Measurements from ENCODE around the gene SDK1.

Gene SDK1

GRCh38 chr7:4067874-4068273, 766.8 kb downstream of the SDK1 start:
- no peak for DNase-seq

DNA sequence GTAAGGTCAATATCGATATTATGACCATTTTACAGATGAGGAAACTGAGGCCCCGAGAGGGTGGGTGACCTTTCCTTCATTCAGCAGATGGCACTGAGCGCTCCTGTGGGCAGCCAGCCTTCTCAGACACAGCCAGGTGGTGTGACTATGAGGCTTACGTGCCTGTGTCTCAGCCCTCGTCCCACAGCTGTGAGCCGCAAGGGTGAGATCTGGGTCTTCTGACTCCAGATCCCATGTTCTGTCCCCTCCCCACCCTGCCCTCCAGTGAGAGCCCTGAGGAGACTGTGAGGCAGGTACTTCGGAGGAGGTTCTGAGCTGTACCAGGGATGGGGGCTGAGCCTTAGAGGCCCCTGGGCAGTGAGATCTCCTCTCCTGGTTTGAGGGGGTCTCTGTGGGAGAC, 767.2 kb downstream of the SDK1 start:
- no peak for DNase-seq

- no peak for DNase-seq
These were observed 768.4 kb downstream of the SDK1 start for GRCh38 chr7:4069268-4070095.

DNA sequence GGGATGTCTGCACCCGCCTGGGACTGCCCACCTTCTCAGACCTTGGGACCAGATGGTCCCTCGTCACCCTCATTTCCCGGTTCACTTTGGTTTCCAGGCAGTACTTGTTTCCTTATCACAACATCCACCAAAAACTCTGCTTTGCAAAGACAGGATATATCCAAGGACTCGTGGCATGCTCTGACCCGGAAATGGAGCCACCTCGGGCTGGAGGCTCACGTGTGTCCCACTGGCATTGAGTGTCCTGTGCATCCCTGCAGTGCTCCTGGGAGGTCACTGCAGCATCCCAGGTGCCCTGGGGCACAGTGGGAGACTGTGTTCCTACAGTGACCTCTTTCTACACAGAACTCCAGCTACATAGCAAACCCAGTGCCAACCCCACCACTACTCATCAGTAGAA, 769.2 kb downstream of the SDK1 start:
- no peak for DNase-seq

DNA sequence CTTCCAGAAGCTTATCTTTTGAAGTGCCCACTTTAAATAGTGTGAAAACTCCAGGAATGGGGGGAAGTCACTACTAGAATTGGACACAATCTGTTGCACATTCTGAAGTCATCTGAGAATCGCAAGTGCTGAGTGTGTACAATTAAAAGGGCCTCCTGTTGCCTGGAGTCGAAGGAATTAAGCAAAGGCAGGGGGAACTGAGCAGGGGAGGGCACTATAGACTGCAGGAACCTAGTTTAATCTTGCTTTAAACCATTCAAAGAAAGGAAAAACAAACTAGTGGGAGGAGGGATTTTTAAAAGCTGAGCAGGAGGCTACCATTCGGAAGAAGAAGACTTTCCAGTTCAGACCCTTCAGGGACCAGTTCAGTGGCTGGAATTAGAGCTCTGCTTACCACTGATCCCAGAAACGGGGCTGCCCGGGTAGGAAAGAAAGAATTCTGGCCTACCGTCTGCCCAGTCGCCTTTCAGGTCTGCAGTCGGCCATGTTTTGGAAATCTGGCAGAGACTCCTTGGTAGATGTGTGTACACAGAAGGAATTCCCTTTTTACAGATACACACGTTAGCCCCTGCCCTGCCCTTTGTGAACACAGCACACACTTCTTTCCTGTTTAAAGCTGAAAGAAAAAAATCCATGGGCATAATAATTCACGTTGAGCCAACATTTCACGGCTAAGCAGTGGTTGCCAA, 770.5 kb downstream of the SDK1 start:
- DNase-seq = no peak

DNA sequence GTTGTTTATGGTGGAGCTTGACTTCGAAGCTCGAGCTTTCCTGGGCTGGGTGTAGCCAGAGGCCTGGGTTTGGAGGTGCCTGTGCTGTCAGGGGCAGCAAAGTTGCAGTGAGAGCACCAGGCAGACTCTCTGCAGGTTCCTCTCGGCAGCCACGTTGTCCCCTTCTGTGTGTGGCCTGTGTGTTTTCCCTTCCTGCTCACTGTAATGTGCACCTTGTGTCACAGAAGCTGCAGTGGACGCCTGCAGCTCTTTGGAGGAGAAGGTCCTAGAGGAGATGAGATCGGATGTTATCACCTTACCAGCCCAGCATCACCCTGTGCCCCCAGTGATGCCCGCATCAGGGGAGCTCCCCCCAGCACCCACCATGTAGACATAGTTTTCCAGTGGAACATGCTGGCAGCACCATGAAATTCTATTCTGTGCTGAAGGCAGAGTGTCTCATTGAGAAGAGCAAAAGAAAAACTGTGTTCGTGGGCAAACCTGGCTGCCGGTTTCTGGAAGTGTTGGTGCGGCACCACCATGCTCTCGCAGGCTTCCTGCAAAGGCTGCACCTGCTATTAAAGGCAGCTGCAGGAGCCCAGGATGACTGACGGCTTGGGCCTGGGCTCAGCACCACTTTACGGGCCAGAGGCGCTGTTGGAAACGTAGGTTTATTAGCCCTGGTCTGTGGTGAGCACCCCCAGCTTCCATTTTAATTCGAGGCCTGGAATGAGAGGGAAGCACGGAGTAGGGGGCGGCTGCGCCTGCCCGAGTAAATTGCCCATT, 771.3 kb downstream of the SDK1 start:
- DNase-seq = no peak

DNA sequence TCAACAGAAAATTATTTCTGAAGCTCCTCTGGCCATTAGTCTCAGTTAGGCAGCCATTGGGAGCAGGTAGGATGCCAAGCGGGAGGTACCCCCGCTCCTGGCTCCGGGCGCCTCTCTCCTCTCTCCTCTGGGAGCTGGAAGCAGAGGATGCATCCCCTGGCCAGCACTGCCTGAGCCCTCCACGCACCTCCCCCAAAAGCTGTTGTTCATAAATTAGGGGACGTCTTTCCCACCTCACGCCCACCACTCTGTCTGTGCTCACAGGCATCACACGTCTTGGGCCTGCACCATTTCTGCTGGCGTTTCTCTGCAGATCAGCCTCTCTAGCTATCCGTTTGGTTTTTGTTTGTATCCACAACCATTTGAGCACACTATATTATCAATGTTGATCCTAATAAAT, 772.0 kb downstream of the SDK1 start:
- DNase-seq = no peak

- DNase-seq = no peak
These were observed 772.7 kb downstream of the SDK1 start for GRCh38 chr7:4073750-4074149.

GRCh38 chr7:4074407-4074806, 773.4 kb downstream of the SDK1 start:
- DNase-seq = no peak

- no peak for DNase-seq
These were observed 773.9 kb downstream of the SDK1 start for GRCh38 chr7:4074994-4075393.

DNA sequence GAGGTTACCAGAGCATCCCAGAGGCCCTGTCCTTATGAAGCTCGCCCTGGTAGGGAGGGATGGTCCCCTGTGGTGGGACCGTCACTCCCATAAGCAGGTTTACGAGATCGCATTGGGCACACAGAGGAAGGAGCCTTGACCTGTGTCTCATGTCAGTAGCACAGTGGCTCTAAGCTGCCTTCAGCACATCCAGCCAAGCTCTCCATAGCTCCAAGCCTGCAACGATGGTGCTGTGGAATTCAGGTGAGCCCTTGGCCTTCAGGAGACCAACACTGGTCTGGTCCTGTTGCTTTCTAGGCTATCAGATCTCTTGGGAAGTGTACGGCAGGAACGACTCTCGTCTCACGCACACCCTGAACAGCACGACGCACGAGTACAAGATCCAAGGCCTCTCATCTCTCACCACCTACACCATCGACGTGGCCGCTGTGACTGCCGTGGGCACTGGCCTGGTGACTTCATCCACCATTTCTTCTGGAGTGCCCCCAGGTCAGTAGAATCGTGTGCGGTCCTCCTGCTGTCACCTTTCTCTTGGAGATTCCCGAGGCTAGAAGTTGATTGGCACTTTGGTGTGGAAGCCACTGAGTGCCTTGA, 775.7 kb downstream of the SDK1 start:
- DNase-seq = no peak

- no peak for DNase-seq
These were observed 776.9 kb downstream of the SDK1 start for GRCh38 chr7:4077980-4078379.

DNA sequence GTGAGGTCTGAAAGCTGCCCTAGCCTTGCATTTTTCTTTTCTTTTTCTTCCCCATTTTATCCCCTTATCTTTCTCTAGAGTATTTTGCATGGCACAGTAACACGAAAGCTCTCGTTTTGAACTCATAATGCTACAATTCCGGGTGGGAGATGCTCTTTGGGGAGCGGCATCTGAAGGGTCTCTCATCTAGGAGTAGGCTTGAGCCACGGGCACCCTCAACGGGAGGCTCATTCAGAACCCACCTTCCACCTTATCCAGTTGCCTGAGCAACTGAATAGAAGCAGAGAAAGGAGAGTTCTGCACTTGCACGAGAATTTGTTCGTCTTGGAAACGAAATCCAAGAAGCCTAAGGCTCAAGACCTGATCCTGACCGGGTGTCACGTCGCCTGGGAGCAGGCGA, 777.5 kb downstream of the SDK1 start:
- DNase-seq = no peak

DNA sequence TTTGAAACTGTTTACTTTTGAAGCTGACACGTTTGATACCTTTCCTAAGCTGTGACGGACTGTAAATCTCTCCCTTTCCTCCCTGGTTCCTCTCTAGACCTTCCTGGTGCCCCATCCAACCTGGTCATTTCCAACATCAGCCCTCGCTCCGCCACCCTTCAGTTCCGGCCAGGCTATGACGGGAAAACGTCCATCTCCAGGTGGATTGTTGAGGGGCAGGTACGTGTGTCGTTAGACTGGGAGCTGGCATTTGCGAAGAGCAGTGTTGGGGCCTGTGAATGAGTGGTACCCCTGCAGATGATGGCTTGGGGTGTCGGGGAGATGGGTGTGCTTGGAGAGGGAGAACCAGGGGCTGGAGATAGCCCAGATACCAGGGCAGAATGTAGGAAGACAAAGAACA, 778.3 kb downstream of the SDK1 start:
- DNase-seq = no peak

DNA sequence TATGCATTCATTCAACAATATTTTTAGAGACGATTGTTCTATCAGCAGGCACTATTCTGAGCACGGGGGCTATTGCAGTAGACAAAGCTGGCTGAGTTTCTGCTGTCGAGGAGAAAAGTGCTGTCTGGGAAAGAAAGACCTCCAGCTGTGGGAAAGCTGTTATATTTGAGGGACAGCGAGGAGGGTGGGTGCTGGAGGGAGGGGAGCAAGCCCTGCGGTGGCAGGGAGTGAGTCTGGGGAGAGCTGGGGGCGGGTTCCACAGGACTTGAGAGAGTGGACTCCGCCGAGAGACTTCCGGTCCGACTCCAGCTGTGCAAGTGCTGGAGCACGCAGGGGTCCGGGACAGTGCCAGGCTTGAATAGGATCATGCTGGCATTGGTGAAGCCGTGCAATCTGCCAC, 778.9 kb downstream of the SDK1 start:
- no peak for DNase-seq

GRCh38 chr7:4080954-4081353, 779.9 kb downstream of the SDK1 start:
- no peak for DNase-seq

- DNase-seq = no peak
These were observed 782.5 kb downstream of the SDK1 start for GRCh38 chr7:4083513-4083912.

DNA sequence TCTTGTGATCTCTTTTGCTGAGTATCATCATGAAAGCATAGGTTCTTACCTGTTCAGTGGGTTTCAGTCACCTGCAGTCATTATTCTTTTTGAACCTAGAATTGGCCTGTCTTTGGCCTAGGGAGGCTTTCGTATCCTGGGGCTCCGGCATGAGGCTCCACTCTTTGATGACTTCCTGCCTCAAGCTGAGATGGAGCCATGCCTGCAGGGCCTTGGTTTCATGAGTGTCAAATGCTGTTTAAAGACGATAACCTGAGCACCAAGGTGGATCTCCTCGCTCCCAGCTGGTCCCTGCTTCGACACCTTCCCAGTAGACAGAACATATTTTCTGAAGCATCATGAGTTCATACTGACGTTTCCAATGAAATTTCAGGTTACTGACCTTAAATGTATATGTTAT, 783.2 kb downstream of the SDK1 start:
- no peak for DNase-seq

DNA sequence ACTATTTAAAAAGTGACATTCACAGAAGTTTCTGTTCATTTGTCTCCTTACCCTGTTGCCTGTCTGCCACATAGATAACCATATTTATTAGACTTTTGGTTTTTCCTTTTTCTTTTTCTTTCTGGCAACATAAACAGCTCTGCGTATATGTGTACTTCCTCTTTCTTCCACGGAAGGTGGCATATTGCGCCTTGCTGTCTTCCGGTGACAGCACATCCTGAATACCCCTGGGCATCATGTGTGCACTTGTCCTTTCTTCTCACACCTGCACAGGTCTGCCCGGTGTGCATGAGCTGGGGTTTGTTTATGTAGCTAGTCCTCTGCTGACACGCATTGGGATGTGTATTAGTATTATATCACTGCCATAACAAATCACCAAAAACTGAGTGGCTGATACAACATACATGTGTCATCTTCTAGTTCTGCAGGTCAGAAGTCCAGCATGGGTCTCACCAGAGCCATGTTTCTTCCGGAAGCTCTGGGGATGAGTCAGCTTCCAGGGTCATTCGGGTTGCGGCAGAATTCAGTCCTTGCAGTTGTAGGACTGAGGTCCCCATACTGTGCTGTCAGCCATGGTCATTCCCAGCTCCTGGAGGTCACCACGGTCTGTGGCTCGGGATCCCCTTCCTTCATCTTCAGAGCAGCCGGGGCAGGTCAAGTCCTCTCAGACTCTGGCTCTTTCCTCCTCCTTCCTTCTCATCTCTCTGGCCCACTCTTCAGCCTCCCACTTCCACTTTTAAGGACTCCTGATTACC, 785.1 kb downstream of the SDK1 start:
- no peak for DNase-seq

- DNase-seq = no peak
These were observed 785.7 kb downstream of the SDK1 start for GRCh38 chr7:4086723-4087122.

DNA sequence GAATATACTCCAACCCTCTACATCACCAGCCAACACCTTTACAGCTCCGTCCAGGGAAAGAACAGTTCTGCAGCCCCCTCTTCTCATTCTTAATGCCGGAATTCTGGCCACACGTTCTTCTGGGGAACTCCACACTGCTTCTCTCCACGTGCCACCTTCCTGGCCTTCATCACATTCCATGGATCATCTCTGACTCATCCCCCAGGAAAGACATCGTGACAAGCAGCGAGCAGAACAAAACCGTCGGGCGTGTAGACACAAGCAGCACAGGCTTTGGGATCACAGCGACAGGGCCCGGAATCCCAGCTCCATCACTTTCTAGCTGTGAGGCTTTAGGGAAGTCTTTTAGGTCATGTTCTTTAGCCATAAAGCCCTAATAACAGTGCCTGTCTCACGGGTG, 790.7 kb downstream of the SDK1 start:
- no peak for DNase-seq

- DNase-seq = no peak
These were observed 792.0 kb downstream of the SDK1 start for GRCh38 chr7:4093035-4093434.

DNA sequence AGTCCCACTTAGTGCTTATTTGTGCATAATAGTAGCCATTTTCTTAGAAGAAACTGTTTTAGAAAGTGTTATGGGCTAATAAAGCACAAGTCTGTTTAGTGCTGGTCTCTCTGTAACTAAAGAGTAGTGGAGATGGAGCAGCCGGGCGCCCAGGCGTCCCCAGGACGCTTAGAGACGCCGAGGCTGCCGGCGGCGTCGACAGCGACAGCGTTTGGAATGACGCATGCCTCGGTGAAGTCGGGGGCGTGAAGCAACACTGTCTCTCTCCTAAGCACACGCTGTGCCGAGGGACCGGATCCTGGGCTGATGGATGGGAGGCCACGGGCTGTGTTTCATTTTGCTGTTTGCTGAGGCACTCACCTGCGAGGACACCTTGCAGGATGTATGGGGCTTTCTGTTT, 792.4 kb downstream of the SDK1 start:
- DNase-seq = no peak
